Measurements from ENCODE around the gene HAO2.

The HAO2 gene

GRCh38 chr1:119414950-119415349 is 46.4 kb downstream of the HAO2 start, which contains the start of gene HSD3B2:
TSS of gene HSD3B2 (plus strand) at chr1:119415150. CDS start at chr1:119415420, 270 bp downstream.
- TF ChIP-seq PAX5 (IDR thresholded peaks at IDR 0.05; ENCODE audit: insufficient read depth, low read length, severe bottlenecking), result no peak
- no peak for TF ChIP-seq POLR2AphosphoS5 (IDR thresholded peaks at IDR 0.05; ENCODE audit: low read depth, low read length)
- TF ChIP-seq POU2F2 (IDR thresholded peaks at IDR 0.05; ENCODE audit: low read depth, low read length), result no peak
- TF ChIP-seq POLR2A (IDR thresholded peaks at IDR 0.05; ENCODE audit: low read depth, low read length), result no peak
- no peak for TF ChIP-seq SPI1 (IDR thresholded peaks at IDR 0.05; ENCODE audit: low read depth, low read length)
- no peak for TF ChIP-seq TAF1 (IDR thresholded peaks at IDR 0.05; ENCODE audit: low read depth, low read length)
- FAIRE-seq (no peak), DNase-seq (ENCODE audit: insufficient read length, low spot score) (no peak)

- no peak for DNase-seq (ENCODE audit: insufficient read length, low spot score)
- no peak for TF ChIP-seq SPI1 (IDR thresholded peaks at IDR 0.05; ENCODE audit: low read depth, low read length)
- no peak for TF ChIP-seq PAX5 (IDR thresholded peaks at IDR 0.05; ENCODE audit: insufficient read depth, low read length, severe bottlenecking)
- TF ChIP-seq POU2F2 (IDR thresholded peaks at IDR 0.05; ENCODE audit: low read depth, low read length), result no peak
- no peak for TF ChIP-seq POLR2AphosphoS5 (IDR thresholded peaks at IDR 0.05; ENCODE audit: low read depth, low read length)
- TF ChIP-seq POLR2A (IDR thresholded peaks at IDR 0.05; ENCODE audit: low read depth, low read length), result no peak
- no peak for TF ChIP-seq TAF1 (IDR thresholded peaks at IDR 0.05; ENCODE audit: low read depth, low read length)
- FAIRE-seq, result no peak
These were observed 47.5 kb downstream of the HAO2 start for GRCh38 chr1:119416006-119416640.

GRCh38 chr1:119419109-119419508 is 50.5 kb downstream of the HAO2 start:
- TF ChIP-seq SPI1 (IDR thresholded peaks at IDR 0.05; ENCODE audit: low read depth, low read length) (no peak), POU2F2 (IDR thresholded peaks at IDR 0.05; ENCODE audit: low read depth, low read length) (no peak), TAF1 (IDR thresholded peaks at IDR 0.05; ENCODE audit: low read depth, low read length) (no peak), POLR2A (IDR thresholded peaks at IDR 0.05; ENCODE audit: low read depth, low read length) (no peak), PAX5 (IDR thresholded peaks at IDR 0.05; ENCODE audit: insufficient read depth, low read length, severe bottlenecking) (no peak)
- DNase-seq (ENCODE audit: insufficient read length, low spot score) (no peak), FAIRE-seq (no peak)

- DNase-seq (ENCODE audit: insufficient read length, low spot score) (no peak), FAIRE-seq (no peak)
- TF ChIP-seq TAF1 (IDR thresholded peaks at IDR 0.05; ENCODE audit: low read depth, low read length) (no peak), POU2F2 (IDR thresholded peaks at IDR 0.05; ENCODE audit: low read depth, low read length) (no peak), SPI1 (IDR thresholded peaks at IDR 0.05; ENCODE audit: low read depth, low read length) (no peak), POLR2AphosphoS5 (IDR thresholded peaks at IDR 0.05; ENCODE audit: low read depth, low read length) (no peak), PAX5 (IDR thresholded peaks at IDR 0.05; ENCODE audit: insufficient read depth, low read length, severe bottlenecking) (no peak), POLR2A (IDR thresholded peaks at IDR 0.05; ENCODE audit: low read depth, low read length) (no peak)
These were observed 52.1 kb downstream of the HAO2 start for GRCh38 chr1:119420638-119421037.

GRCh38 chr1:119422631-119423030 is 54.0 kb downstream of the HAO2 start:
- DNase-seq (ENCODE audit: insufficient read length, low spot score) (no peak), FAIRE-seq (no peak)
- TF ChIP-seq POU2F2 (IDR thresholded peaks at IDR 0.05; ENCODE audit: low read depth, low read length) (no peak), SPI1 (IDR thresholded peaks at IDR 0.05; ENCODE audit: low read depth, low read length) (no peak), TAF1 (IDR thresholded peaks at IDR 0.05; ENCODE audit: low read depth, low read length) (no peak), POLR2A (IDR thresholded peaks at IDR 0.05; ENCODE audit: low read depth, low read length) (no peak), PAX5 (IDR thresholded peaks at IDR 0.05; ENCODE audit: insufficient read depth, low read length, severe bottlenecking) (no peak), POLR2AphosphoS5 (IDR thresholded peaks at IDR 0.05; ENCODE audit: low read depth, low read length) (no peak)

GRCh38 chr1:119428991-119429390 is 60.4 kb downstream of the HAO2 start:
- FAIRE-seq, result no peak
- DNase-seq (ENCODE audit: insufficient read length, low spot score), result no peak
- TF ChIP-seq POLR2A (IDR thresholded peaks at IDR 0.05; ENCODE audit: low read depth, low read length) (no peak), SPI1 (IDR thresholded peaks at IDR 0.05; ENCODE audit: low read depth, low read length) (no peak), POLR2AphosphoS5 (IDR thresholded peaks at IDR 0.05; ENCODE audit: low read depth, low read length) (no peak), POU2F2 (IDR thresholded peaks at IDR 0.05; ENCODE audit: low read depth, low read length) (no peak), PAX5 (IDR thresholded peaks at IDR 0.05; ENCODE audit: insufficient read depth, low read length, severe bottlenecking) (no peak), TAF1 (IDR thresholded peaks at IDR 0.05; ENCODE audit: low read depth, low read length) (no peak)

GRCh38 chr1:119429687-119430086 is 61.1 kb downstream of the HAO2 start:
- FAIRE-seq (no peak), DNase-seq (ENCODE audit: insufficient read length, low spot score) (no peak)
- no peak for TF ChIP-seq PAX5 (IDR thresholded peaks at IDR 0.05; ENCODE audit: insufficient read depth, low read length, severe bottlenecking)
- no peak for TF ChIP-seq POLR2A (IDR thresholded peaks at IDR 0.05; ENCODE audit: low read depth, low read length)
- TF ChIP-seq TAF1 (IDR thresholded peaks at IDR 0.05; ENCODE audit: low read depth, low read length), result no peak
- TF ChIP-seq POLR2AphosphoS5 (IDR thresholded peaks at IDR 0.05; ENCODE audit: low read depth, low read length), result no peak
- no peak for TF ChIP-seq SPI1 (IDR thresholded peaks at IDR 0.05; ENCODE audit: low read depth, low read length)
- TF ChIP-seq POU2F2 (IDR thresholded peaks at IDR 0.05; ENCODE audit: low read depth, low read length), result no peak

- no peak for FAIRE-seq
- no peak for DNase-seq (ENCODE audit: insufficient read length, low spot score)
- no peak for TF ChIP-seq POU2F2 (IDR thresholded peaks at IDR 0.05; ENCODE audit: low read depth, low read length)
- TF ChIP-seq SPI1 (IDR thresholded peaks at IDR 0.05; ENCODE audit: low read depth, low read length), result no peak
- TF ChIP-seq TAF1 (IDR thresholded peaks at IDR 0.05; ENCODE audit: low read depth, low read length), result no peak
- TF ChIP-seq POLR2AphosphoS5 (IDR thresholded peaks at IDR 0.05; ENCODE audit: low read depth, low read length), result no peak
- no peak for TF ChIP-seq PAX5 (IDR thresholded peaks at IDR 0.05; ENCODE audit: insufficient read depth, low read length, severe bottlenecking)
- no peak for TF ChIP-seq POLR2A (IDR thresholded peaks at IDR 0.05; ENCODE audit: low read depth, low read length)
These were observed 61.9 kb downstream of the HAO2 start for GRCh38 chr1:119430486-119430885.

- DNase-seq (ENCODE audit: insufficient read length, low spot score) (no peak), FAIRE-seq (no peak)
- TF ChIP-seq POLR2A (IDR thresholded peaks at IDR 0.05; ENCODE audit: low read depth, low read length), result no peak
- TF ChIP-seq SPI1 (IDR thresholded peaks at IDR 0.05; ENCODE audit: low read depth, low read length), result no peak
- TF ChIP-seq TAF1 (IDR thresholded peaks at IDR 0.05; ENCODE audit: low read depth, low read length), result no peak
- no peak for TF ChIP-seq POLR2AphosphoS5 (IDR thresholded peaks at IDR 0.05; ENCODE audit: low read depth, low read length)
- no peak for TF ChIP-seq PAX5 (IDR thresholded peaks at IDR 0.05; ENCODE audit: insufficient read depth, low read length, severe bottlenecking)
- no peak for TF ChIP-seq POU2F2 (IDR thresholded peaks at IDR 0.05; ENCODE audit: low read depth, low read length)
These were observed 63.3 kb downstream of the HAO2 start for GRCh38 chr1:119431836-119432235.
